SHP77 (cell line): ENCODE measurements around the gene C1QTNF12.

Source experiments
- DNase-seq, 2 experiments: peaks; one replicate each; lab custom pipeline; 2025; lab: John Stamatoyannopoulos, UW

C1QTNF12 gene

GRCh38 chr1:1240822-1241587, 5.5 kb downstream of the C1QTNF12 start:
- DNase-seq, result no peak

- no peak for DNase-seq
These were observed 6.2 kb downstream of the C1QTNF12 start for GRCh38 chr1:1240348-1240732.

GRCh38 chr1:1239614-1240347, 6.7 kb downstream of the C1QTNF12 start:
- no peak for DNase-seq

GRCh38 chr1:1239227-1239613, 7.3 kb downstream of the C1QTNF12 start:
- no peak for DNase-seq

- no peak for DNase-seq
These were observed 7.8 kb downstream of the C1QTNF12 start for GRCh38 chr1:1238702-1239178.

- no peak for DNase-seq
These were observed 8.4 kb downstream of the C1QTNF12 start for GRCh38 chr1:1237874-1238701.

- peak in 1 of 2 experiments; percentile 31 for DNase-seq
These were observed 9.3 kb downstream of the C1QTNF12 start for GRCh38 chr1:1236945-1237873.

GRCh38 chr1:1236176-1236763, 10.3 kb downstream of the C1QTNF12 start:
- peak; percentile 32 to 46 for DNase-seq

GRCh38 chr1:1235016-1235744, 11.3 kb downstream of the C1QTNF12 start:
- no peak for DNase-seq

- DNase-seq, result no peak
These were observed 12.2 kb downstream of the C1QTNF12 start for GRCh38 chr1:1234180-1234808.

- no peak for DNase-seq
These were observed 13.0 kb downstream of the C1QTNF12 start for GRCh38 chr1:1233567-1233892.

- DNase-seq, result no peak
These were observed 13.5 kb downstream of the C1QTNF12 start for GRCh38 chr1:1232796-1233566.

- DNase-seq, result no peak
These were observed 14.2 kb downstream of the C1QTNF12 start, which contains the start of gene B3GALT6 for GRCh38 chr1:1232208-1232795. Gene B3GALT6 (plus strand): TSS chr1:1232237. CDS start chr1:1232279, 42 bp downstream.

- DNase-seq, result peak; percentile 88 to 95
These were observed 14.9 kb downstream of the C1QTNF12 start, which contains the start of gene SDF4 for GRCh38 chr1:1231400-1232207. Gene SDF4 (minus strand): TSS chr1:1232001. CDS start chr1:1228772, 3,229 bp downstream.

GRCh38 chr1:1230656-1231399, 15.7 kb downstream of the C1QTNF12 start:
- DNase-seq, result no peak

GRCh38 chr1:1229770-1230169, 16.8 kb downstream of the C1QTNF12 start:
- no peak for DNase-seq
